IPS DF 6.9 (cell line): Measurements from ENCODE around the gene EDEM1.
"Not testable (repeated sequence)": the region's sequence is repeated elsewhere in the genome, so short reads cannot be mapped to it uniquely, and the experiment has no call there.

ENCODE experiments used
- DNase-seq: peaks from one replicate; pipeline ENCODE4 v3.0.0-alpha.2; 2013; ENCODE audit warnings: low read depth, low spot score
- H3K27ac ChIP-seq: one replicate; pipeline ENCODE4 v1.5.1; 2013; ENCODE audit warnings: low read length, control low read depth
- H3K27me3 ChIP-seq: 2 replicates; pipeline ENCODE4 v1.6.1; 2013; ENCODE audit warnings: mild to moderate bottlenecking, low read length; ENCODE audit not compliant: control insufficient read depth, insufficient read depth
- H3K36me3 ChIP-seq: 2 replicates; pipeline ENCODE4 v1.6.1; 2013; ENCODE audit warnings: low read length; ENCODE audit not compliant: control insufficient read depth, insufficient read depth
- H3K4me1 ChIP-seq: 2 replicates; pipeline ENCODE4 v1.6.1; 2013; ENCODE audit warnings: low read length; ENCODE audit not compliant: control insufficient read depth, insufficient read depth
- H3K4me3 ChIP-seq: 2 replicates; pipeline ENCODE4 v1.5.1; 2013; ENCODE audit warnings: mild to moderate bottlenecking, low read length
- H3K9me3 ChIP-seq: 2 replicates; pipeline ENCODE4 v1.6.1; 2013; ENCODE audit warnings: low read length, inconsistent platforms; ENCODE audit not compliant: control insufficient read depth, insufficient read depth
- WGBS: extraction: QIAGEN DNeasy Blood & Tissue Kit; methylation state at CpG from one replicate; pipeline ENCODE4 v1.1.7; 2013; ENCODE audit warnings: mixed read lengths, missing lambda C conversion rate; ENCODE audit not compliant: insufficient read length, insufficient coverage; 5-methylcytosine and 5-hydroxymethylcytosine counted together

EDEM1 gene

GRCh38 chr3:5187156-5187919 is at the start of gene EDEM1:
Gene EDEM1 (plus strand): TSS chr3:5187707. CDS start chr3:5187806, 99 bp downstream.
- Histone ChIP-seq H3K4me1 (peaks cover 3% of the 10 kb centered on the region; the same call in 1 of the 2 replicates), H3K9me3 (no peaks in the 10 kb centered on the region), H3K27ac (no peak within 1 kb of the TSS), H3K27me3 (no peaks in the 10 kb centered on the region), H3K4me3 (peak within 1 kb of the TSS; percentile 97), H3K36me3 (no peaks in the 10 kb centered on the region)
- peak; percentile 72 for DNase-seq
- WGBS, result no CpG with 5 or more reads among the region's 78 CpGs

DNA sequence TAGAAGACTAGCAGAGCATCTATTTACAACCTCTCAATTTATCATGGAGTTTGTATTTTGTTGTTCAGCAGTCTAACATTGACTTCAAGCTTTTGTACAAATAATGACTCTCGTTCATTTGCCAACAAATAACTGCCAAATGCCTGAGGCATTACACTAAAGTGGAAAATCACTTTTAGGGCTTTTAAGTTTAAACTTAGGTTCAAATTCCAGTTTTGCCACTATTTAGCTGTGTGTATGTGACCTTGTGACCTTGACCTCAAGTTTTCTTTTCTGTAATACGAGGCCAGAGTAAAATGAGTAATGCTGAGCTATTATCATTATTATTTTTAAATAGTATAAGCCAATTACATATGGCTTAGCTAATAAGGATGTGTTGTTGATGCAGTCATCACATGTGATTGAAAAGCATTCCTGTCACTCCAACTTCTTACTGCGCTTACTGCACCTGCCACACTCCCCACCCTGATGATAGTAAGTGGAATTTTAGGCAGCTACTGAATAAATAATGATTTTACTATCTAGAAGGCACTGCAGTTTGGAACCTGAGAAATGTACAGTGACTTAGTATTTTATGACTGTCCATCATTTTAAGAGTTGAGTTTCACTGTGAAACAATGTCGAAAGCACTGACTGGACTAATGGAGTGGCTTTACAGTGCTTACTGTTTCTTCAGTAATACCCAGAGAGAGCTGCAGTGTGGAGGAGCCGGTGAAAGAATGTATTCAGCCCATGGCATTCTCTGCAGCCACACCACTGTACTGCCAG is 49.1 kb upstream of the EDEM1 start:
- peaks cover 3% of the 10 kb centered on the region; the same call in 1 of the 2 replicates for H3K4me1 ChIP-seq
- no peak overlapping the region for H3K27ac ChIP-seq
- no CpG with 5 or more reads among the region's 5 CpGs for WGBS
- H3K9me3 ChIP-seq, result no peaks in the 10 kb centered on the region
- H3K36me3 ChIP-seq, result no peaks in the 10 kb centered on the region
- no peak for DNase-seq
- H3K27me3 ChIP-seq, result no peaks in the 10 kb centered on the region
- no peak overlapping the region for H3K4me3 ChIP-seq

GRCh38 chr3:5140230-5140621 is 47.3 kb upstream of the EDEM1 start:
- Histone ChIP-seq H3K36me3 (no peaks in the 10 kb centered on the region), H3K27me3 (no peaks in the 10 kb centered on the region), H3K4me3 (no peak overlapping the region), H3K4me1 (no peaks in the 10 kb centered on the region), H3K27ac (no peak overlapping the region), H3K9me3 (no peaks in the 10 kb centered on the region)
- no peak for DNase-seq
- no CpG with 5 or more reads among the region's 4 CpGs for WGBS

DNA sequence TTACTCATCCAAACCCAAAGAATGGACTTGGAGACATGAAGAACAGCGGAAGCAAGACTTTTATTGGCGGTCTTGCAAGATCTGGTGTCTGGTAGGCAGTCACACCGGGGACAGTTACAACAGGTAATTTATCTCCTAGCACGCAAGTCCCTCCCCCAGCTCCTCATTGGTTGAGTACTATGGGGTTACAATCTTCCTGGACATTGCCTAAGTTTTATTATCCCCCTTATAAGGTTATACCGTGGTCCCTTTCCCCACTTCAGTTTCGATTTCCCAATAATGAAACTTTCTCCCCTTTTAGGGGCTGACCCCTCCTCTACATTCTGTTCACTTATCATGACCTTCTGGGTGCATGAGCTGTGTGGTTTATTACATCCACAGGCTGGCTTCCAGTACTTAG is 46.7 kb upstream of the EDEM1 start:
- no peaks in the 10 kb centered on the region for H3K27me3 ChIP-seq
- no peaks in the 10 kb centered on the region for H3K9me3 ChIP-seq
- no peaks in the 10 kb centered on the region for H3K4me1 ChIP-seq
- no peaks in the 10 kb centered on the region for H3K36me3 ChIP-seq
- WGBS, result no CpG with 5 or more reads among the region's 6 CpGs
- H3K27ac ChIP-seq, result no peak overlapping the region
- DNase-seq, result no peak
- H3K4me3 ChIP-seq, result no peak overlapping the region

- DNase-seq, result no peak
- H3K27me3 ChIP-seq, result no peaks in the 10 kb centered on the region
- WGBS, result no CpG with 5 or more reads among the region's 4 CpGs
- no peaks in the 10 kb centered on the region for H3K9me3 ChIP-seq
- H3K36me3 ChIP-seq, result no peaks in the 10 kb centered on the region
- no peak overlapping the region for H3K27ac ChIP-seq
- no peak overlapping the region for H3K4me3 ChIP-seq
- no peaks in the 10 kb centered on the region for H3K4me1 ChIP-seq
Measured at GRCh38 chr3:5141760-5142159, 45.7 kb upstream of the EDEM1 start.

DNA sequence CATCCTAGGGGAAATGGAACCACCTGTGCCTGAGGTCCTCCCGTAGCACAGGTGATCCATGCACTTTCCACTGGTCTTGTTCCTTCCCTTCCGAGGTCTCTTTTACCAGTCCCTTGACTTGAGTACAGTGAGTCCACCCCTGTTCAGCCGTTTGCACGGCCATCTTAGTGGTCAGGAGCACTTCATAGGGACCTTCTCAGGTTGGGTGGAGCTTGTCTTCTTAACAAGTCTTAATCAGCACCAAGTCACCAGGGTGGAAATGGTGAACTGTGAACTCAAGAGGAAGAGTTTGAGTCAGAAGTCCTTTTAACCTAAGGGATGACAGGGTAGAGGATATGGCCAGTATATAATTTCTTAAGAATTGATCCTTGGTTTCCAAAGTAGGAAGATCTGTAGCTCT is 44.0 kb upstream of the EDEM1 start:
- no CpG with 5 or more reads among the region's 4 CpGs for WGBS
- H3K4me1 ChIP-seq, result no peaks in the 10 kb centered on the region
- no peak overlapping the region for H3K4me3 ChIP-seq
- DNase-seq, result no peak
- no peak overlapping the region for H3K27ac ChIP-seq
- H3K9me3 ChIP-seq, result no peaks in the 10 kb centered on the region
- no peaks in the 10 kb centered on the region for H3K27me3 ChIP-seq
- H3K36me3 ChIP-seq, result no peaks in the 10 kb centered on the region

DNA sequence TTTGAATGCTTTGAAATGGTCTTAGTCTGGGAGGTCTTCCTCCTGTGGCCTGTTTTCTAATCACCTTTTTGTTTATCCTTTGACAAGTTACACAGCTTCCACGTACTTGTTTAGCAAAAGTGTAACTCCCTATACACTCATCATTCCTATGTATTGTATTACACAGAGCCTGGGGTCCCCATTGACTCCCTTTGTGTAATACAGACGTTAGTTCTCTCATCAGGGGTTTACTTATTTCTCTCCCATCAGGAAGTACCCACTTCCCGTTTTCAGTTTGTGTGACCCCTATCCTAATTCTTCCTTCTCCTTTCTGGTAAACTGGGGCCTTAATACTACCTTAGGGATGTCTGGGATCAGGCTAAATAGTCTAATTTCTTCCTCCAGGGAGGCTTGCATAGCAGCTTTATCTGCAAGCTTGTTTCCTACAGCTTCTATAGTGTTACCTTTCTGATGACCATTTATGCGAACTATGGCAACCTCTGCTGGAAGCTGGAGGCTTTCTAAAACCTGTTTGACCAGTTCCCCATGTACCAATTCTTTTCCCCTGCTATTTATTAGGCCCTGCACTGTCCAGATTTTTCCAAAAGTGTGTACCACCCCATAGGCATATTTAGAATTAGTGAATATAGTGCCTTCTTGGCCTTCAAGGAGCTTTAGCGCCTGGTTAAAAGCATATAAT is 43.1 kb upstream of the EDEM1 start:
- Histone ChIP-seq H3K27ac (no peak overlapping the region), H3K27me3 (no peaks in the 10 kb centered on the region), H3K4me3 (no peak overlapping the region), H3K36me3 (no peaks in the 10 kb centered on the region), H3K9me3 (no peaks in the 10 kb centered on the region), H3K4me1 (no peaks in the 10 kb centered on the region)
- no peak for DNase-seq
- WGBS, result no CpG with 5 or more reads among the region's 5 CpGs

- H3K36me3 ChIP-seq, result no peaks in the 10 kb centered on the region
- no peaks in the 10 kb centered on the region for H3K4me1 ChIP-seq
- H3K9me3 ChIP-seq, result no peaks in the 10 kb centered on the region
- DNase-seq, result no peak
- no peak overlapping the region for H3K27ac ChIP-seq
- no peaks in the 10 kb centered on the region for H3K27me3 ChIP-seq
- no peak overlapping the region for H3K4me3 ChIP-seq
- no CpG with 5 or more reads among the region's 5 CpGs for WGBS
Measured at GRCh38 chr3:5145120-5145519, 42.4 kb upstream of the EDEM1 start.

- H3K4me3 ChIP-seq, H3K27me3 ChIP-seq, DNase-seq, H3K27ac ChIP-seq, H3K4me1 ChIP-seq, H3K36me3 ChIP-seq, H3K9me3 ChIP-seq: not testable (repeated sequence)
- WGBS, result no CpG with 5 or more reads among the region's 5 CpGs
Measured at GRCh38 chr3:5147152-5147551, 40.4 kb upstream of the EDEM1 start.

DNA sequence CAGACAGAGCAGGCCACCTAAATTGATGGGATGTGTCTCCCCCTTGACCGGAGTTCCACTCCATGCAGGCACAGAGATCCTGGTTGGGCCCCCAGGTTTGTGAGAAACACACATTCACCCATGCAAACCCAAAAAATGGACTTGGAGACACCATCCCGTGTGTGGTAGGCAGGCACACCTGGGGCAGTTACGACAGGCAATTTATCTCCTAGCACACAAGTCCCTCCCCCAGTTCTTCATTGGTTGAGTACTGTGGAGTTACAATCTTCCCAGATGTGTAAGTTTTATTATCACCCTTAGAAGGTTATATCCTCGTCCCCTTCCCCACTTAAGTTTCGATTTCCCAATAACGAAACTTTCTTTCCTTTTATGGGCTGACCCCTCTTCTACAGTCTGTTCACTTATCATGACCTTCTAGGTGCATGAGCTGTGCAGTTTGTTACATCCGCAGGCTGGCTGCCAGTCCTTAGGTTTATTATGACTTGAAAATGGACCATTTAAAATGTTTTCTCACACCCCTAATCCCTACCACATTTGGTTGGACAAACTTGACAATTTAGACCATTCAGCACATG is 38.1 kb upstream of the EDEM1 start:
- WGBS, result no CpG with 5 or more reads among the region's 7 CpGs
- no peaks in the 10 kb centered on the region for H3K27me3 ChIP-seq
- no peak for DNase-seq
- no peak overlapping the region for H3K27ac ChIP-seq
- no peaks in the 10 kb centered on the region for H3K4me1 ChIP-seq
- H3K36me3 ChIP-seq, result no peaks in the 10 kb centered on the region
- no peaks in the 10 kb centered on the region for H3K9me3 ChIP-seq
- H3K4me3 ChIP-seq, result no peak overlapping the region
